ENCODE data around the gene RBPJ. TPM values are rescaled to one million over a fixed set of nuclear protein-coding genes. Genes with fewer than 3 reads are reported as not detected.
"Not testable (repeated sequence)": the region's sequence is repeated elsewhere in the genome, so short reads cannot be mapped to it uniquely, and the experiment has no call there.

Gene RBPJ
- total RNA-seq, 1 donor from 2014 or later: 120 TPM

DNA sequence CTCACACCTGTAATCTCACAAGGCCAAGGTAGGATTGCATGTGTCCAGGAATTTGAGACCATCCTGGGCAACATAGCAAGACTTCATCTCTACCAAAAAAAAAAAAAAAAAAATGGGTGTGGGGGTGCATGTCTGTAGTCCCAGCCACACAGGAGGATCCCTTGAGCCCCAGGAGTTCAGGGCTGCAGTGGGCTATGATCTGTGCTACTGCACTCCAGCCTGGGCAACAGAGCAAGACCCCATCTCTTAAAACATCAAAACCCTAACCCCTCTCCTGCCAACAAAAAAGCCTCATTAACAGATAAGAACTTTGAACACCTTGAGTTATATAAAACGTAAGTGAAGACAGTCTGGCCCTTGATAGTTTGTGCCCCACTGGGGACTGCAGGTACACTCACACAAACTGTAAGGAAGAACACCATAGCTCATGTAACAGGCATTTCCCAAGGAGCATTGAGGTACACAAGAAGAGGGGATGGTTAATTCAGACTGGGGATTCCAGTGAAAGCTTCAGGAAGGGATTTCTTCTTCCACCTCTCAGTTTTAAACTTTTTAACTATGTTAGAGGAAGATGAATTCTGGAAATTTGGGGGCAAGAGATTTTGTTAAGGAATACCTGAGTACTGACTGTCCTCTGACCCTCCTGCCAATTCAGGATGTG lies 34.7 kb downstream of the RBPJ start:
- Mint-ChIP-seq H3K4me3 (no peak overlapping the region), H3K36me3 (peaks cover 12% of the 10 kb centered on the region), H3K27me3 (ENCODE audit: insufficient read depth, low read depth) (no peaks in the 10 kb centered on the region), H3K27ac (no peak overlapping the region), H3K4me1 (peaks cover 3% of the 10 kb centered on the region), H3K9me3 (peaks cover 3% of the 10 kb centered on the region)
- Histone ChIP-seq H3K36me3 (no peaks in the 10 kb centered on the region), H3K4me1 (peaks cover 4% of the 10 kb centered on the region), H3K27ac (no peak overlapping the region), H3F3A (ENCODE audit: low read depth) (no peaks in the 10 kb centered on the region), H3K9ac (no peak overlapping the region), H3K4me3 (no peak overlapping the region), H4K20me1 (ENCODE audit: low read depth) (peaks cover 78% of the 10 kb centered on the region), H3K79me2 (ENCODE audit: low read depth) (peaks cover 99% of the 10 kb centered on the region), H3K9me3 (ENCODE audit: low read depth) (no peaks in the 10 kb centered on the region), H3K27me3 (no peaks in the 10 kb centered on the region), H3K4me2 (no peak overlapping the region), H2AFZ (replicated peaks) (no peak overlapping the region)
- TF ChIP-seq EZH2phosphoT487 (IDR thresholded peaks at IDR 0.05): no peak
- TF ChIP-seq, protein P1, sequence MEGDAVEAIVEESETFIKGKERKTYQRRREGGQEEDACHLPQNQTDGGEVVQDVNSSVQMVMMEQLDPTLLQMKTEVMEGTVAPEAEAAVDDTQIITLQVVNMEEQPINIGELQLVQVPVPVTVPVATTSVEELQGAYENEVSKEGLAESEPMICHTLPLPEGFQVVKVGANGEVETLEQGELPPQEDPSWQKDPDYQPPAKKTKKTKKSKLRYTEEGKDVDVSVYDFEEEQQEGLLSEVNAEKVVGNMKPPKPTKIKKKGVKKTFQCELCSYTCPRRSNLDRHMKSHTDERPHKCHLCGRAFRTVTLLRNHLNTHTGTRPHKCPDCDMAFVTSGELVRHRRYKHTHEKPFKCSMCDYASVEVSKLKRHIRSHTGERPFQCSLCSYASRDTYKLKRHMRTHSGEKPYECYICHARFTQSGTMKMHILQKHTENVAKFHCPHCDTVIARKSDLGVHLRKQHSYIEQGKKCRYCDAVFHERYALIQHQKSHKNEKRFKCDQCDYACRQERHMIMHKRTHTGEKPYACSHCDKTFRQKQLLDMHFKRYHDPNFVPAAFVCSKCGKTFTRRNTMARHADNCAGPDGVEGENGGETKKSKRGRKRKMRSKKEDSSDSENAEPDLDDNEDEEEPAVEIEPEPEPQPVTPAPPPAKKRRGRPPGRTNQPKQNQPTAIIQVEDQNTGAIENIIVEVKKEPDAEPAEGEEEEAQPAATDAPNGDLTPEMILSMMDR (IDR thresholded peaks at IDR 0.05): no peak
- no peak for DNase-seq (ENCODE audit: low spot score)

DNA sequence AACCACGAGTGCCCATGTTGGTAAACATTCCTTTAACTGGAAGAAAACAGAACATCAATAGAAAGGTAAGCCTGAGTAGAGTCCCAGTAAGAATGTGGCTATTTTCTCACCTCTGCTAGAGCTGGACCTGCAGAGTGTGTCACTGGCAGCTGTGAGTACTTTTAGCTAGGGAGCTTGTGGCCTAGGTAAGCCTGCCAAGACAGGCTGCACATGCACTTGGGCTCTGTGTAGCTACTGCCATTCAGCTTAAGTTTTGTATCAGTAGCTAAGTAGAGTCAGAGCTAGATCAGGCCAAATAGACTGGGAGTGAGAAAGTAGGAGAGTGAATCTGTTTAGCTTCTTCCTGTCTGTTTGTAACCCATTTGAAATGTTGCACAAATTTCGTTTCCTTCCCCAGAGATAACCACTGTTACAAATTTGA lies 35.3 kb downstream of the RBPJ start:
- H4K20me1 ChIP-seq (ENCODE audit: low read depth): peaks cover 81% of the 10 kb centered on the region
- no peak overlapping the region for H3K9ac ChIP-seq
- TF ChIP-seq, protein P1 (IDR thresholded peaks at IDR 0.05): no peak
- no peak for TF ChIP-seq EZH2phosphoT487 (IDR thresholded peaks at IDR 0.05)
- no peak overlapping the region for H2AFZ ChIP-seq (replicated peaks)
- no peak overlapping the region for H3K27ac Mint-ChIP-seq
- H3K27me3 ChIP-seq: no peaks in the 10 kb centered on the region
- H3K36me3 ChIP-seq: no peaks in the 10 kb centered on the region
- no peak overlapping the region for H3K4me2 ChIP-seq
- H3K4me1 Mint-ChIP-seq: peaks cover 3% of the 10 kb centered on the region
- no peak overlapping the region for H3K4me3 Mint-ChIP-seq
- no peak for DNase-seq (ENCODE audit: low spot score)
- H3K9me3 ChIP-seq (ENCODE audit: low read depth): no peaks in the 10 kb centered on the region
- peaks cover 8% of the 10 kb centered on the region for H3K4me1 ChIP-seq
- H3K79me2 ChIP-seq (ENCODE audit: low read depth): peaks cover 99% of the 10 kb centered on the region
- H3K4me3 ChIP-seq: no peak overlapping the region
- peaks cover 3% of the 10 kb centered on the region for H3K9me3 Mint-ChIP-seq
- H3K27me3 Mint-ChIP-seq (ENCODE audit: insufficient read depth, low read depth): no peaks in the 10 kb centered on the region
- H3F3A ChIP-seq (ENCODE audit: low read depth): no peaks in the 10 kb centered on the region
- peaks cover 12% of the 10 kb centered on the region for H3K36me3 Mint-ChIP-seq
- H3K27ac ChIP-seq: no peak overlapping the region

DNA sequence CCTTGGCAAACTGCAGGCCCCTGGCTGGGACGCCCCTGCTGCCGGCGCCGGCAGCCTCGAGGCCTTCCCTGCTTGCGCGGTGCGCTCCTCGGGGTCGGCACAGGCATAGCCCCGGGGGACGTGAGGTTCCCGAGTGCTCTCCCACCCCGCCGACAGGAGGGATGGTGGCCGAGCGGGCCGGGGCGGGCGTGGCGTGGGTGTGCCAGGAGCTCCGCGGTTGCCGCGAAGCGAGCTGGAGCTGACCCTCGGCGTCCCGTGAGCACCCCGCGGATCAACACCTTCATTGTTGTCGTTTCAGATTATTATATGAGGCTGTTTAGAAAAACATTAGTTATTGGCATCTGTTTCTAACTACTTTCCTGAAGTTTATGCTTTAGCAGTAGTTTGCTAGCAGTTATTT lies 38.7 kb downstream of the RBPJ start:
- H3K9ac ChIP-seq; H3K9me3 Mint-ChIP-seq; H3K4me1 ChIP-seq; H2AFZ ChIP-seq (replicated peaks); H3K4me3 ChIP-seq; H3K9me3 ChIP-seq (ENCODE audit: low read depth); H3K27me3 Mint-ChIP-seq (ENCODE audit: insufficient read depth, low read depth); H3K4me3 Mint-ChIP-seq; H3F3A ChIP-seq (ENCODE audit: low read depth); H3K36me3 ChIP-seq; H3K4me1 Mint-ChIP-seq; H3K27me3 ChIP-seq; H3K27ac Mint-ChIP-seq; H3K27ac ChIP-seq: not testable (repeated sequence)
- peaks cover 12% of the 10 kb centered on the region for H3K36me3 Mint-ChIP-seq
- H3K79me2 ChIP-seq (ENCODE audit: low read depth): peaks cover 100% of the 10 kb centered on the region
- peaks cover 92% of the 10 kb centered on the region for H4K20me1 ChIP-seq (ENCODE audit: low read depth)
- peak overlapping the region; percentile 22 for H3K4me2 ChIP-seq
- peak; percentile 16 for DNase-seq (ENCODE audit: low spot score)

DNA sequence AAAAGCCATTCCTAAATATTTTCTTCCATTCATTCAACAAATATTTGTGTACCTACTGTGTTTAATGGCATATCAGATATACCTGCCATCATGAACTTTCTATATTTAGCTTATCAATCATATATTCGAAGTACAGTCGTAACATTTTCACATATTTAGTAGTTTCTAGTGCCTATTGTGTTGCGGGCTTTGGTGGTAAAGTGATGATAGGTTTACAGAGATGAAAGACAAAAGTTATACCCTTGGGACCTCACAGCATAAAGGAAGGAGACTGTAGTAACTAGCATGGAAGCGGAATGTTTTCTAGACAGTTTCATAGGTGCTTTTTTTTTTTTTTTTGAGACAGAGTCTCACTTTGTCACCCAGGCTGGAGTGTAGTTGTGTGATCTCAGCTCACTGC lies 39.5 kb downstream of the RBPJ start:
- TF ChIP-seq EZH2 (IDR thresholded peaks at IDR 0.05): no peak
- TF ChIP-seq, protein P1 (IDR thresholded peaks at IDR 0.05): no peak
- TF ChIP-seq EZH2phosphoT487 (IDR thresholded peaks at IDR 0.05): no peak
- H4K20me1 ChIP-seq (ENCODE audit: low read depth): peaks cover 90% of the 10 kb centered on the region

More for the DNA sequence above, 39.5 kb downstream of the RBPJ start:
- H3K4me3 ChIP-seq: no peak overlapping the region
- H2AFZ ChIP-seq (replicated peaks): no peak overlapping the region
- H3K4me2 ChIP-seq: no peak overlapping the region
- Mint-ChIP-seq H3K36me3 (peaks cover 12% of the 10 kb centered on the region), H3K9me3 (no peaks in the 10 kb centered on the region), H3K27ac (no peak overlapping the region), H3K4me3 (no peak overlapping the region), H3K27me3 (ENCODE audit: insufficient read depth, low read depth) (no peaks in the 10 kb centered on the region), H3K4me1 (no peaks in the 10 kb centered on the region)
- H3K9ac ChIP-seq: no peak overlapping the region
- no peak overlapping the region for H3K27ac ChIP-seq
- H3F3A ChIP-seq (ENCODE audit: low read depth): no peaks in the 10 kb centered on the region
- DNase-seq (ENCODE audit: low spot score): no peak
- no peaks in the 10 kb centered on the region for H3K36me3 ChIP-seq
- H3K27me3 ChIP-seq: no peaks in the 10 kb centered on the region
- H3K9me3 ChIP-seq (ENCODE audit: low read depth): no peaks in the 10 kb centered on the region
- peaks cover 100% of the 10 kb centered on the region for H3K79me2 ChIP-seq (ENCODE audit: low read depth)
- peaks cover 8% of the 10 kb centered on the region for H3K4me1 ChIP-seq
